OCI-LY7 (cell line): ENCODE results near the gene LDLRAD4. TPM values are rescaled to one million over a fixed set of nuclear protein-coding genes. Genes with fewer than 3 reads are reported as not detected.

Experiments
- BruUV-seq: library from RNA; stranded (reverse); fragments of 400-500 nt; replicated peaks from 2 replicates; lab custom pipeline; 2021; lab: Mats Ljungman, UMichigan
- CTCF ChIA-PET: fragments of 300-600 bp; sonication (Branson Sonifier 250); formaldehyde crosslinking; loops from one replicate; lab custom pipeline; 2022; ENCODE audit warnings: antibody characterized with exemption; ENCODE audit not compliant: unreplicated experiment; lab: Charles Lee
- POLR2A ChIA-PET: fragments of 300-600 bp; sonication (Branson Sonifier 250); formaldehyde crosslinking; loops from one replicate; lab custom pipeline; 2022; ENCODE audit warnings: antibody characterized with exemption; lab: Charles Lee
- DNase-seq: peaks from one replicate; pipeline ENCODE4 v3.0.0-alpha.2; 2015; ENCODE audit warnings: low spot score
- H2AFZ ChIP-seq: fragments of 200-600 bp; sonication (generic), shearing (Covaris generic); 2 replicates; pipeline ENCODE4 v1.6.1; 2014; ENCODE audit warnings: mild to moderate bottlenecking, antibody characterized with exemption, low read length, moderate library complexity
- H3K27ac ChIP-seq: fragments of 200-600 bp; sonication (generic); 2 replicates; pipeline ENCODE4 v1.5.1; 2014; ENCODE audit warnings: mixed run types, low read depth, mild to moderate bottlenecking, moderate library complexity, low read length, inconsistent platforms; ENCODE audit not compliant: poor library complexity, severe bottlenecking
- H3K36me3 ChIP-seq: fragments of 200-600 bp; sonication (generic); 2 replicates; pipeline ENCODE4 v1.6.1; 2014; ENCODE audit warnings: mild to moderate bottlenecking, antibody characterized with exemption, low read length, moderate library complexity, mixed read lengths; ENCODE audit not compliant: insufficient read depth
- H3K4me1 ChIP-seq: fragments of 200-600 bp; sonication (generic); 2 replicates; pipeline ENCODE4 v1.5.1; 2014; ENCODE audit warnings: mild to moderate bottlenecking, low read length; ENCODE audit not compliant: insufficient read depth, poor library complexity, severe bottlenecking
- H3K4me2 ChIP-seq: fragments of 200-600 bp; sonication (generic); 2 replicates; pipeline ENCODE4 v1.6.1; 2014; ENCODE audit warnings: mild to moderate bottlenecking, low read length
- H3K4me3 ChIP-seq: fragments of 200-600 bp; sonication (generic); 2 replicates; pipeline ENCODE4 v1.5.1; 2014; ENCODE audit warnings: mild to moderate bottlenecking, low read depth, low read length; ENCODE audit not compliant: poor library complexity, severe bottlenecking
- H3K79me2 ChIP-seq: fragments of 200-600 bp; sonication (generic); 2 replicates; pipeline ENCODE4 v1.6.1; 2016; ENCODE audit warnings: low read depth, mild to moderate bottlenecking, low read length, moderate library complexity, mixed read lengths; ENCODE audit not compliant: insufficient read depth
- H3K9me2 ChIP-seq: fragments of 200-600 bp; sonication (generic); 2 replicates; pipeline ENCODE4 v1.6.1; 2016; ENCODE audit warnings: mild to moderate bottlenecking, low read length, mixed read lengths; ENCODE audit not compliant: insufficient read depth
- H3K9me3 ChIP-seq: fragments of 200-600 bp; sonication (generic); 2 replicates; pipeline ENCODE4 v1.6.1; 2014; ENCODE audit warnings: mild to moderate bottlenecking, mixed run types, low read length, mixed read lengths
- H4K20me1 ChIP-seq: fragments of 200-600 bp; sonication (generic); 2 replicates; pipeline ENCODE4 v1.6.1; 2014; ENCODE audit warnings: mild to moderate bottlenecking, antibody characterized with exemption, low read length, moderate library complexity, mixed read lengths; ENCODE audit not compliant: insufficient read depth
- CTCF ChIP-seq: fragments of 200-600 bp; sonication (generic); conservative IDR thresholded peaks from 2 replicates; pipeline ENCODE4 v1.5.1; 2014; ENCODE audit warnings: mild to moderate bottlenecking, antibody characterized with exemption, low read length, moderate library complexity, mixed read lengths
- EZH2phosphoT487 ChIP-seq: fragments of 200-600 bp; sonication (generic); IDR thresholded peaks from 2 replicates; pipeline ENCODE4 v1.6.1; 2018; ENCODE audit warnings: low read depth, borderline replicate concordance, mild to moderate bottlenecking, mixed run types, antibody characterized with exemption, low read length, moderate library complexity, mixed read lengths
- intact Hi-C: fragments of 100-400 bp; cut with micrococcal nuclease; formaldehyde crosslinking; loops from one replicate; pipeline ENCODE4 v1.10.0; 2022; ENCODE audit not compliant: unreplicated experiment
- total RNA-seq, 2 experiments: library from RNA; depleted of rRNA in 1 of 2; stranded (reverse); fragments of >200 nt in 1 of 2; shearing (Covaris generic) in 1 of 2; gene quantifications; 2 replicates each; pipeline ENCODE4 v1.2.3, GENCODE V29; 2014 to 2022

LDLRAD4 gene
- total RNA-seq, 2 experiments from 2014 or later, result 26.2 to 43.8 TPM

DNA sequence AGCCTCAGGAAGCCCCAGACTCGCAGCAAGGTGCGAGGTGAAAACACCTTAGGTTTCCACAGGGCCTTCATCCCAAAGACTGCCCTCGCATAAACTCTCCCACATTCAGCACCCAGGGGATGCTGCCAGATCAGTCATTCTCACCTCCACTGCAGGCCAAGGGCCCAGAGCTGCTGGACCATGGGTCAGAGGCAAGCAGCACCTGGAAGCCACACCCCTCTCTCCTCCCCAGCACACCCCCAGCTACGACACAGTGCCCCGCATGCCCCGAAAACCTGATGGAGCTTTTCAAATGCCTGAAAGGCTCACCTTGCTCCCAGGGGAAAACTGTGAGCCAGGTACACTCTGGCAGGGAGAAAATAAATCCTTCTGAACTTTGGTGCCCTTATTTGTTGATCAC, 31.9 kb upstream of the LDLRAD4 start:
- Histone ChIP-seq H3K36me3 (no peaks in the 10 kb centered on the region), H3K4me1 (no peaks in the 10 kb centered on the region), H3K9me2 (no peaks in the 10 kb centered on the region), H3K27ac (no peak overlapping the region), H3K4me3 (no peak overlapping the region), H3K4me2 (no peak overlapping the region), H4K20me1 (no peaks in the 10 kb centered on the region), H2AFZ (no peak overlapping the region), H3K79me2 (no peaks in the 10 kb centered on the region), H3K9me3 (no peaks in the 10 kb centered on the region)
- DNase-seq, result no peak
- TF ChIP-seq EZH2phosphoT487, result no peak
- TF ChIP-seq CTCF, result no peak
- no TSS peak for BruUV-seq
- ChIA-PET CTCF (no interaction called here), POLR2A (no interaction called here)
- intact Hi-C loops, result no loop called here

- Histone ChIP-seq H3K36me3 (no peaks in the 10 kb centered on the region), H3K27ac (no peak overlapping the region), H4K20me1 (no peaks in the 10 kb centered on the region), H3K9me2 (no peaks in the 10 kb centered on the region), H3K4me3 (no peak overlapping the region), H3K4me2 (no peak overlapping the region), H2AFZ (no peak overlapping the region), H3K4me1 (no peaks in the 10 kb centered on the region), H3K9me3 (no peaks in the 10 kb centered on the region), H3K79me2 (no peaks in the 10 kb centered on the region)
- CTCF ChIA-PET, result no interaction called here
- no peak for DNase-seq
- no TSS peak for BruUV-seq
- POLR2A ChIA-PET, result interaction anchor here (0.8 kb wide), 1 partner anchor 8 kb away, joined by 3 read pairs; no protein-coding TSS in a partner anchor
- TF ChIP-seq CTCF (no peak), EZH2phosphoT487 (no peak)
- intact Hi-C loops, result no loop called here
Measured at GRCh38 chr18:13187498-13187897, 31.1 kb upstream of the LDLRAD4 start.

DNA sequence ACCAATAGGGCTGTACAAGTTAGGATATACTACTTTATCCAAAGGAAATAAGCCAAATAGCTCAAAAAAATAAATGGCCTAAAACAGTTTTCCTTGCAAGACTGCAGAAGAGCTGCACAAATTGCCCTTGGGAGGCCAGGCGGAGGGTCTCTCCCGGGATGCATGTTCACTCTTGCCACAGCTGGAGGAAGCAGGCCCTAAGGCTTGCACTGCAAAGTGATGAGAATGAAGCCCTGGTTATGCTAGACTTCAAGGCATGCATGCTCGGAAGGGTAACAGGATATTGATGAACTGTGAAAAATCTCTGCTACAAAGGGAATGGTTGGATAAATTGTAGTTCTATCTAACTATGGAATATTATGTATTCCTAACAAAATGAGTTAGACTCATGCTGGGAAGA, 27.5 kb upstream of the LDLRAD4 start:
- CTCF ChIA-PET, result no interaction called here
- Histone ChIP-seq H3K27ac (no peak overlapping the region), H3K9me2 (no peaks in the 10 kb centered on the region), H4K20me1 (no peaks in the 10 kb centered on the region), H3K4me3 (no peak overlapping the region), H3K79me2 (no peaks in the 10 kb centered on the region), H3K4me1 (no peaks in the 10 kb centered on the region), H3K9me3 (no peaks in the 10 kb centered on the region), H2AFZ (no peak overlapping the region), H3K4me2 (no peak overlapping the region), H3K36me3 (no peaks in the 10 kb centered on the region)
- no peak for TF ChIP-seq EZH2phosphoT487
- no peak for TF ChIP-seq CTCF
- POLR2A ChIA-PET, result no interaction called here
- no TSS peak for BruUV-seq
- DNase-seq, result no peak
- intact Hi-C loops, result no loop called here
